Neural cell (in vitro differentiated cells): Measurements from ENCODE around the gene GRM4. TPM values are rescaled to one million over a fixed set of nuclear protein-coding genes. Genes with fewer than 3 reads are reported as not detected.

ENCODE experiments used
- H2AFZ ChIP-seq: fragments of 200-600, 300-800 bp; sonication (generic), shearing (Covaris generic); 2 replicates; pipeline ENCODE4 v1.6.0; 2014; ENCODE audit warnings: low read depth, mild to moderate bottlenecking, antibody characterized with exemption, low read length, moderate library complexity
- H3F3A ChIP-seq: fragments of 200-600 bp; shearing (Covaris generic); 2 replicates; pipeline ENCODE4 v1.6.1; 2016; ENCODE audit warnings: mild to moderate bottlenecking, moderate library complexity, mixed read lengths, antibody characterized with exemption, low read length; ENCODE audit not compliant: insufficient read depth, poor library complexity, severe bottlenecking
- H3K27ac ChIP-seq: fragments of 200-600, 300-800 bp; sonication (generic), shearing (Covaris generic); 2 replicates; pipeline ENCODE4 v1.5.1; 2014; ENCODE audit warnings: mild to moderate bottlenecking, low read length, moderate library complexity
- H3K27me3 ChIP-seq: fragments of 300-800, 200-600 bp; sonication (generic), shearing (Covaris generic); 2 replicates; pipeline ENCODE4 v1.6.0; 2014; ENCODE audit warnings: mild to moderate bottlenecking, low read depth, low read length, moderate library complexity; ENCODE audit not compliant: insufficient read depth
- H3K36me3 ChIP-seq: fragments of 300-800, 200-600 bp; sonication (generic), shearing (Covaris generic); 2 replicates; pipeline ENCODE4 v1.5.1; 2014; ENCODE audit warnings: mild to moderate bottlenecking, antibody characterized with exemption, low read length, moderate library complexity; ENCODE audit not compliant: insufficient read depth
- H3K4me2 ChIP-seq: fragments of 300-800, 200-600 bp; sonication (generic), shearing (Covaris generic); 2 replicates; pipeline ENCODE4 v1.6.0; 2014; ENCODE audit warnings: mild to moderate bottlenecking, low read length
- H3K4me3 ChIP-seq: fragments of 300-800, 200-600 bp; sonication (generic), shearing (Covaris generic); 2 replicates; pipeline ENCODE4 v1.5.1; 2014; ENCODE audit warnings: mild to moderate bottlenecking, low read length, moderate library complexity
- H3K79me2 ChIP-seq: fragments of 200-600 bp; shearing (Covaris generic); replicated peaks from 2 replicates; pipeline ENCODE4 v1.6.0; 2014; ENCODE audit warnings: mild to moderate bottlenecking, low read length, moderate library complexity; ENCODE audit not compliant: insufficient read depth
- H3K9ac ChIP-seq: fragments of 300-800, 200-600 bp; sonication (generic), shearing (Covaris generic); 2 replicates; pipeline ENCODE4 v1.6.1; 2016; ENCODE audit warnings: mild to moderate bottlenecking, low read length, mixed read lengths
- H3K9me2 ChIP-seq: fragments of 200-600 bp; shearing (Covaris generic); 2 replicates; pipeline ENCODE4 v1.6.1; 2016; ENCODE audit warnings: mild to moderate bottlenecking, low read length, mixed read lengths; ENCODE audit not compliant: insufficient read depth
- H3K9me3 ChIP-seq: fragments of 200-600, 300-800 bp; sonication (generic), shearing (Covaris generic); 2 replicates; pipeline ENCODE4 v1.6.1; 2016; ENCODE audit warnings: mild to moderate bottlenecking, mixed run types, low read length, moderate library complexity, mixed read lengths
- H4K20me1 ChIP-seq: fragments of 200-600 bp; shearing (Covaris generic); 2 replicates; pipeline ENCODE4 v1.6.1; 2016; ENCODE audit warnings: mild to moderate bottlenecking, mixed run types; ENCODE audit not compliant: insufficient read depth
- CTCF ChIP-seq: fragments of 450-650 bp; IDR thresholded peaks from 2 replicates; pipeline ENCODE4 v1.5.1; 2014; ENCODE audit warnings: antibody characterized with exemption, mild to moderate bottlenecking, moderate library complexity; ENCODE audit not compliant: poor library complexity, severe bottlenecking
- EP300 ChIP-seq: fragments of 450-650 bp; conservative IDR thresholded peaks from 2 replicates; pipeline ENCODE4 v1.6.1; 2014; ENCODE audit warnings: antibody characterized with exemption, mild to moderate bottlenecking, moderate library complexity; ENCODE audit not compliant: poor library complexity, severe bottlenecking
- EZH2 ChIP-seq: fragments of 200-600, 300-800 bp; shearing (Covaris generic), sonication (generic); IDR thresholded peaks from 2 replicates; pipeline ENCODE4 v1.6.1; 2014; ENCODE audit warnings: antibody characterized with exemption, low read length, borderline replicate concordance, mild to moderate bottlenecking; ENCODE audit not compliant: insufficient read depth, poor library complexity, severe bottlenecking
- MXI1 ChIP-seq: fragments of 450-650 bp; conservative IDR thresholded peaks from 2 replicates; pipeline ENCODE4 v1.6.1; 2014; ENCODE audit warnings: antibody characterized with exemption, mild to moderate bottlenecking; ENCODE audit not compliant: poor library complexity, severe bottlenecking
- POLR2AphosphoS5 ChIP-seq: IDR thresholded peaks from 2 replicates; pipeline ENCODE4 v1.6.1; 2012
- RAD21 ChIP-seq: fragments of 450-650 bp; conservative IDR thresholded peaks from 2 replicates; pipeline ENCODE4 v1.6.1; 2014; ENCODE audit warnings: antibody characterized with exemption, mild to moderate bottlenecking, moderate library complexity
- SMC3 ChIP-seq: fragments of 450-650 bp; conservative IDR thresholded peaks from 2 replicates; pipeline ENCODE4 v1.6.1; 2014; ENCODE audit warnings: antibody characterized with exemption, mild to moderate bottlenecking, moderate library complexity; ENCODE audit not compliant: poor library complexity
- TAF1 ChIP-seq: IDR thresholded peaks from 2 replicates; pipeline ENCODE4 v1.6.1; 2012; ENCODE audit warnings: low read depth
- polyA plus RNA-seq: library from polyadenylated mRNA; depleted of rRNA; stranded (reverse); fragments of >200 nt; gene quantifications from 2 replicates; pipeline ENCODE4 v1.2.3, GENCODE V29; 2014
- TF ChIP-seq, protein P1 (sequence below): IDR thresholded peaks from 2 replicates; pipeline ENCODE4 v1.6.1; 2012; ENCODE audit warnings: borderline replicate concordance

The GRM4 gene
- polyA plus RNA-seq, 1 donor from 2014 or later: 2.1 TPM

DNA sequence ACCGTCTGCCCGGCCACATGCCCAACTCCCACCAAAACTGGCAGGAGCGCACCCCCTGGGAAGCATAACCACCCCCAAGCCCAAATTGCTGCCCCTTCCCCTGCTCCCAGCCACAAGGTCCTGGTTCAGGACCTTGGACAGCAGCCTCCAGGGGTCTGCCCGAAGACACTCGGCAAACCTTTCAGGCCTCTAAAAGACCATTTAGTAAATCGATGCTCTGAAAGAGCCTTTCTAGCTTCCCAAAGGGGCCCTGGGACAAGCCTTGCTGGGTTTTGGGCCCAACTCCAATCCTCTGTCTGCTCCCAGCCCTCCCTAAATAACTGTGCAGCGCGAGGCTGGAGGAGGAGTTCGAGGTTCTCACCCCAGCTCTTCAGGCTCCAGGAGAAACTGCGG, 30.5 kb downstream of the GRM4 start:
- no peak overlapping the region for H3K4me2 ChIP-seq
- H3K27me3 ChIP-seq: peaks cover 7% of the 10 kb centered on the region
- no peak overlapping the region for H2AFZ ChIP-seq
- no peaks in the 10 kb centered on the region for H3K79me2 ChIP-seq
- H3F3A ChIP-seq: no peaks in the 10 kb centered on the region
- no peak for TF ChIP-seq POLR2AphosphoS5
- TF ChIP-seq, protein P1, sequence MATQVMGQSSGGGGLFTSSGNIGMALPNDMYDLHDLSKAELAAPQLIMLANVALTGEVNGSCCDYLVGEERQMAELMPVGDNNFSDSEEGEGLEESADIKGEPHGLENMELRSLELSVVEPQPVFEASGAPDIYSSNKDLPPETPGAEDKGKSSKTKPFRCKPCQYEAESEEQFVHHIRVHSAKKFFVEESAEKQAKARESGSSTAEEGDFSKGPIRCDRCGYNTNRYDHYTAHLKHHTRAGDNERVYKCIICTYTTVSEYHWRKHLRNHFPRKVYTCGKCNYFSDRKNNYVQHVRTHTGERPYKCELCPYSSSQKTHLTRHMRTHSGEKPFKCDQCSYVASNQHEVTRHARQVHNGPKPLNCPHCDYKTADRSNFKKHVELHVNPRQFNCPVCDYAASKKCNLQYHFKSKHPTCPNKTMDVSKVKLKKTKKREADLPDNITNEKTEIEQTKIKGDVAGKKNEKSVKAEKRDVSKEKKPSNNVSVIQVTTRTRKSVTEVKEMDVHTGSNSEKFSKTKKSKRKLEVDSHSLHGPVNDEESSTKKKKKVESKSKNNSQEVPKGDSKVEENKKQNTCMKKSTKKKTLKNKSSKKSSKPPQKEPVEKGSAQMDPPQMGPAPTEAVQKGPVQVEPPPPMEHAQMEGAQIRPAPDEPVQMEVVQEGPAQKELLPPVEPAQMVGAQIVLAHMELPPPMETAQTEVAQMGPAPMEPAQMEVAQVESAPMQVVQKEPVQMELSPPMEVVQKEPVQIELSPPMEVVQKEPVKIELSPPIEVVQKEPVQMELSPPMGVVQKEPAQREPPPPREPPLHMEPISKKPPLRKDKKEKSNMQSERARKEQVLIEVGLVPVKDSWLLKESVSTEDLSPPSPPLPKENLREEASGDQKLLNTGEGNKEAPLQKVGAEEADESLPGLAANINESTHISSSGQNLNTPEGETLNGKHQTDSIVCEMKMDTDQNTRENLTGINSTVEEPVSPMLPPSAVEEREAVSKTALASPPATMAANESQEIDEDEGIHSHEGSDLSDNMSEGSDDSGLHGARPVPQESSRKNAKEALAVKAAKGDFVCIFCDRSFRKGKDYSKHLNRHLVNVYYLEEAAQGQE: peak; percentile 74
- no peak overlapping the region for H3K27ac ChIP-seq
- no peaks in the 10 kb centered on the region for H3K9me3 ChIP-seq
- H3K9ac ChIP-seq: no peak overlapping the region
- H4K20me1 ChIP-seq: no peaks in the 10 kb centered on the region
- no peak overlapping the region for H3K4me3 ChIP-seq
- no peaks in the 10 kb centered on the region for H3K36me3 ChIP-seq
- H3K9me2 ChIP-seq: no peaks in the 10 kb centered on the region

DNA sequence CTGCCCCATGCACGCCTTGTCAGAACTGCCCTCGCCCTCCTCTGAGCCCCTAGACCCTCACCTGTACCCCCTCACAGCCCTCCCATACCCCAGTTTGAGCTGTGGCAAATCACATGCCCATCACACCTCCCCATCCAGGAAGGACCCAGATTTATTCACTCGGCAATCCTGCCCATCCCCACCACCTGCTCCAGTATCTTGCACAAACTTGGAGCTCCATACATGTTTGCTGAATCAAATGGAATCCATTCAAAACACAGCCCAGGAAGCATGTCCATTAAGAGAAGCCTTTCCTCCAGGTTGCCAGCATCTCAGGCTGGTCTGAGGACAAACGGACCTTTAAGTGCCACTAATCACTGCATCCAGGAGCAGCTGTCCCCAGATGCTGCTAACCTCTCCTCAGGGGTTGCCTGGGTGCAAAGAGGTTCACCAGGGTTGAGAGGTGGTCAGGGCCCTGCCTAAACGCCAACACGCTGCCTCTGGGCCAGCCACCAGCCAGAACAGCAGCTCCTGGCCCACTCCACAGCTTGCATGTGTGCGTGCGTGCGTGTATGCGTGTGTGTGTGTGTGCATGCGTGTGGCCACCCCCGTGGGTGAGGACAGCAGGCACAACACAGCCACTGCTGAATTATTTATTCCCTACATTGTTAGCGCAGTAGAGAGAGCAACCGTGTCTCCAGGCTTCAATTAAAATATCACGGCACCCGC, 31.0 kb downstream of the GRM4 start:
- Histone ChIP-seq H3F3A (no peaks in the 10 kb centered on the region), H3K9ac (no peak overlapping the region), H3K4me2 (no peak overlapping the region), H3K9me2 (no peaks in the 10 kb centered on the region), H3K4me3 (no peak overlapping the region), H3K36me3 (no peaks in the 10 kb centered on the region), H3K79me2 (no peaks in the 10 kb centered on the region), H3K27ac (no peak overlapping the region), H3K27me3 (peaks cover 7% of the 10 kb centered on the region), H3K9me3 (no peaks in the 10 kb centered on the region), H4K20me1 (no peaks in the 10 kb centered on the region), H2AFZ (no peak overlapping the region)
- TF ChIP-seq POLR2AphosphoS5: no peak
- no peak for TF ChIP-seq EP300
- TF ChIP-seq CTCF: no peak
- TF ChIP-seq, protein P1: no peak
- TF ChIP-seq MXI1: no peak
- no peak for TF ChIP-seq SMC3
- TF ChIP-seq EZH2: no peak
- no peak for TF ChIP-seq TAF1
- no peak for TF ChIP-seq RAD21
